Measurements from ENCODE around the gene CYRIA. TPM values are rescaled to one million over a fixed set of nuclear protein-coding genes. Genes with fewer than 3 reads are reported as not detected.

The CYRIA gene
- total RNA-seq, 1 donor from 2014 or later, result 11.1 TPM

- H3K27ac Mint-ChIP-seq (ENCODE audit: unreplicated experiment), result no peak overlapping the region
- no peaks in the 10 kb centered on the region for H3K36me3 Mint-ChIP-seq (ENCODE audit: low read depth)
- TF ChIP-seq CTCF (conservative IDR thresholded peaks at IDR 0.05), result no peak
- H3K4me1 Mint-ChIP-seq, result peaks cover 63% of the 10 kb centered on the region
- H3K27me3 Mint-ChIP-seq (ENCODE audit: low read depth), result no peaks in the 10 kb centered on the region
- H3K4me3 Mint-ChIP-seq, result no peak overlapping the region
- DNase-seq (ENCODE audit: low read depth, low spot score), result no peak
- H3K9me3 Mint-ChIP-seq, result no peaks in the 10 kb centered on the region
These were observed 22.5 kb downstream of the CYRIA start for GRCh38 chr2:16643099-16643498.

- no peak for DNase-seq (ENCODE audit: low read depth, low spot score)
- no peak for TF ChIP-seq CTCF (conservative IDR thresholded peaks at IDR 0.05)
- Mint-ChIP-seq H3K4me1 (peaks cover 59% of the 10 kb centered on the region), H3K4me3 (no peak overlapping the region), H3K27me3 (ENCODE audit: low read depth) (no peaks in the 10 kb centered on the region), H3K9me3 (no peaks in the 10 kb centered on the region), H3K27ac (ENCODE audit: unreplicated experiment) (no peak overlapping the region), H3K36me3 (ENCODE audit: low read depth) (no peaks in the 10 kb centered on the region)
These were observed 23.5 kb downstream of the CYRIA start for GRCh38 chr2:16642088-16642487.

- no peak for DNase-seq (ENCODE audit: low read depth, low spot score)
- H3K36me3 Mint-ChIP-seq (ENCODE audit: low read depth), result no peaks in the 10 kb centered on the region
- no peak overlapping the region for H3K4me3 Mint-ChIP-seq
- H3K27me3 Mint-ChIP-seq (ENCODE audit: low read depth), result no peaks in the 10 kb centered on the region
- no peak for TF ChIP-seq CTCF (conservative IDR thresholded peaks at IDR 0.05)
- peaks cover 57% of the 10 kb centered on the region for H3K4me1 Mint-ChIP-seq
- H3K9me3 Mint-ChIP-seq, result no peaks in the 10 kb centered on the region
- no peak overlapping the region for H3K27ac Mint-ChIP-seq (ENCODE audit: unreplicated experiment)
These were observed 24.1 kb downstream of the CYRIA start for GRCh38 chr2:16641509-16641908.

GRCh38 chr2:16640867-16641266 is 24.8 kb downstream of the CYRIA start:
- H3K4me1 Mint-ChIP-seq, result peaks cover 61% of the 10 kb centered on the region
- DNase-seq (ENCODE audit: low read depth, low spot score), result no peak
- peak overlapping the region; percentile 29 for H3K27ac Mint-ChIP-seq (ENCODE audit: unreplicated experiment)
- H3K27me3 Mint-ChIP-seq (ENCODE audit: low read depth), result no peaks in the 10 kb centered on the region
- TF ChIP-seq CTCF (conservative IDR thresholded peaks at IDR 0.05), result no peak
- no peaks in the 10 kb centered on the region for H3K36me3 Mint-ChIP-seq (ENCODE audit: low read depth)
- no peaks in the 10 kb centered on the region for H3K9me3 Mint-ChIP-seq
- H3K4me3 Mint-ChIP-seq, result no peak overlapping the region

- Mint-ChIP-seq H3K27ac (ENCODE audit: unreplicated experiment) (no peak overlapping the region), H3K4me3 (no peak overlapping the region), H3K4me1 (peaks cover 68% of the 10 kb centered on the region), H3K27me3 (ENCODE audit: low read depth) (no peaks in the 10 kb centered on the region), H3K9me3 (no peaks in the 10 kb centered on the region), H3K36me3 (ENCODE audit: low read depth) (no peaks in the 10 kb centered on the region)
- no peak for DNase-seq (ENCODE audit: low read depth, low spot score)
- no peak for TF ChIP-seq CTCF (conservative IDR thresholded peaks at IDR 0.05)
These were observed 25.5 kb downstream of the CYRIA start for GRCh38 chr2:16640001-16640700.

Data from neural crest cell (in vitro differentiated cells).